K562 (cell line): ENCODE data around the gene MAP1A. TPM values are rescaled to one million over a fixed set of nuclear protein-coding genes. Genes with fewer than 3 reads are reported as not detected.
A peak's percentile ranks its signal among the peaks of the same experiment; 100 is the strongest.

Experiments
- ATAC-seq: fragments of 200-7000 bp; cut with Tn5 transposase; 3 replicates; pipeline ENCODE4 v1.9.1; 2020; ENCODE audit warnings: moderate library complexity
- BruUV-seq: library from RNA; stranded (reverse); fragments of 400-500 nt; replicated peaks from 2 replicates; lab custom pipeline; 2021; lab: Mats Ljungman, UMichigan
- CTCF ChIA-PET: fragments of 300-600 bp; formaldehyde crosslinking; extraction: SDS; loops from one replicate; lab custom pipeline; 2021; ENCODE audit warnings: low intra/inter-chr PET ratio; lab: Yijun Ruan, JAX
- POLR2A ChIA-PET: fragments of 300-600, 350-650 bp; sonication (Branson Sonifier 250); formaldehyde crosslinking; extraction: SDS; loops from one replicate; lab custom pipeline; 2021; ENCODE audit warnings: antibody characterized with exemption, inconsistent platforms; lab: Yijun Ruan, JAX
- DNase-seq, 4 experiments: peaks; one replicate each; pipeline versions ENCODE4 v3.0.0 to v3.0.0-alpha.2; 2011 to 2018; ENCODE audit warnings: low spot score in 3 of 4, mixed read lengths in 3 of 4; ENCODE audit errors: extremely low read depth in 1 of 4
- FAIRE-seq: peaks from 2 replicates; lab custom pipeline; 2011; peaks lifted over from hg19 to GRCh38; lab: Jason Lieb, UNC
- H2AFZ ChIP-seq: 2 replicates; pipeline ENCODE4 v1.6.0; 2011; ENCODE audit warnings: low read depth, low read length, control low read depth, inconsistent platforms
- H3K27ac ChIP-seq: fragments of 200-600 bp; 3 replicates; pipeline ENCODE4 v1.8.0; 2011; ENCODE audit warnings: low read depth, mild to moderate bottlenecking, control low read depth, inconsistent platforms, low read length, moderate library complexity, mixed read lengths; ENCODE audit errors: extremely low read depth
- H3K27me3 ChIP-seq, 2 experiments: fragments of 300-600 bp in 1 of 2; 2 replicates in 1 of 2; 3 replicates in 1 of 2; pipeline versions ENCODE4 v1.6.0 to v1.8.0; 2011; ENCODE audit warnings: inconsistent platforms in 2 of 2, low read length in 2 of 2, mild to moderate bottlenecking in 1 of 2, mixed read lengths in 1 of 2, moderate library complexity in 1 of 2; ENCODE audit not compliant: control insufficient read depth in 2 of 2, insufficient read depth in 2 of 2
- H3K36me3 ChIP-seq: fragments of 300-600 bp; 3 replicates; pipeline ENCODE4 v1.8.0; 2011; ENCODE audit warnings: mild to moderate bottlenecking, low read length, inconsistent platforms; ENCODE audit not compliant: control insufficient read depth, insufficient read depth
- H3K4me1 ChIP-seq, 2 experiments: fragments of 200-600 bp in 1 of 2; replicated peaks in 1 of 2; 2 replicates in 1 of 2; 3 replicates in 1 of 2; pipeline versions ENCODE4 v1.5.1 to v1.8.0; 2011; ENCODE audit warnings: inconsistent platforms in 2 of 2, low read length in 2 of 2, mild to moderate bottlenecking in 1 of 2, mixed read lengths in 1 of 2, moderate library complexity in 1 of 2; ENCODE audit not compliant: control insufficient read depth in 2 of 2, insufficient read depth in 2 of 2
- H3K4me2 ChIP-seq: 2 replicates; pipeline ENCODE4 v1.6.1; 2011; ENCODE audit warnings: low read length, control low read depth, inconsistent platforms, mixed read lengths; ENCODE audit not compliant: insufficient read depth
- H3K4me3 ChIP-seq: fragments of 200-600 bp; sonication (generic), shearing (Covaris generic); 2 replicates; pipeline ENCODE4 v1.5.1; 2016; ENCODE audit warnings: control low read depth, inconsistent platforms
- H3K79me2 ChIP-seq: fragments of 200-600 bp; 3 replicates; pipeline ENCODE4 v1.8.0; 2011; ENCODE audit warnings: low read length, inconsistent platforms; ENCODE audit not compliant: control insufficient read depth, insufficient read depth
- H3K9ac ChIP-seq, 2 experiments: 2 replicates each; pipeline versions ENCODE4 v1.6.0 to v1.6.1; 2011; ENCODE audit warnings: low read depth in 2 of 2, low read length in 2 of 2, control low read depth in 1 of 2, inconsistent platforms in 1 of 2, mild to moderate bottlenecking in 1 of 2, mixed read lengths in 1 of 2; ENCODE audit not compliant: insufficient read depth in 1 of 2
- H3K9me1 ChIP-seq: one replicate; pipeline ENCODE4 v1.6.0; 2011; ENCODE audit warnings: inconsistent platforms, mild to moderate bottlenecking, low read length, moderate library complexity; ENCODE audit not compliant: control insufficient read depth, insufficient read depth
- H3K9me3 ChIP-seq: replicated peaks from 2 replicates; pipeline ENCODE4 v1.5.1; 2011; ENCODE audit warnings: low read depth, low read length, inconsistent platforms; ENCODE audit not compliant: control insufficient read depth, insufficient read depth
- H4K20me1 ChIP-seq: replicated peaks from 2 replicates; pipeline ENCODE4 v1.6.1; 2011; ENCODE audit warnings: low read length, inconsistent platforms, mixed read lengths; ENCODE audit not compliant: control insufficient read depth, insufficient read depth
- RBFOX2 ChIP-seq: fragments of 200-400 bp; formaldehyde crosslinking; IDR thresholded peaks from 2 replicates; pipeline ENCODE4 v1.6.1; 2017; ENCODE audit warnings: low read depth, mild to moderate bottlenecking, low read length, moderate library complexity
- WGBS: fragments of 100-300 bp; shearing (Covaris generic); methylation state at CpG from one replicate; pipeline ENCODE4 v1.1.6; 2016; ENCODE audit warnings: low coverage, mixed read lengths; ENCODE audit not compliant: insufficient coverage; ENCODE audit errors: missing lambda C conversion rate; 5-methylcytosine and 5-hydroxymethylcytosine counted together
- in situ Hi-C: fragments of 300-500 bp; cut with MboI; formaldehyde crosslinking; loops from 4 replicates; pipeline ENCODE4 v1.15.0; 2018; ENCODE audit warnings: inconsistent platforms, mixed read lengths
- intact Hi-C: fragments of 100-400 bp; cut with micrococcal nuclease; formaldehyde crosslinking; loops from 2 replicates; pipeline ENCODE4 v1.14.2; 2022
- polyA plus RNA-seq, 8 experiments: library from polyadenylated mRNA; depleted of rRNA in 4 of 8; stranded (reverse) in 5 of 8; unstranded in 3 of 8; fragments of >200 nt; fragmentation: Nextera tagmentation in 2 of 8; fragmentation: Illumina TruSeq in 1 of 8; extraction: Ambion mirVana in 2 of 8; extraction: Trizol in 1 of 8; gene quantifications; 2 replicates each; pipeline versions ENCODE4 v1.2.1 to v1.2.3, GENCODE V29; 2011 to 2014; ENCODE audit warnings: inconsistent platforms in 1 of 8, missing spikeins in 1 of 8
- total RNA-seq, 7 experiments: library from RNA; depleted of rRNA in 6 of 7; stranded (reverse); fragments of >200 nt in 6 of 7; fragmentation: Illumina TruSeq in 2 of 7; extraction: Trizol in 2 of 7; gene quantifications; 2 replicates each; pipeline versions ENCODE4 v1.2.1 to v1.2.3, GENCODE V29; 2011 to 2021; ENCODE audit warnings: low replicate concordance in 1 of 7
- TF ChIP-seq, protein P1 (sequence below): sonication (generic); formaldehyde crosslinking; IDR thresholded peaks from 2 replicates; pipeline ENCODE4 v1.8.1; 2022; ENCODE audit warnings: missing genetic modification reagents

MAP1A gene
- total and polyA plus RNA-seq, 9 of the 15 experiments (the other 6 are each of a cell fraction or from before 2014, with no cell fraction given) = 2.0 to 20.3 (median 7.3) TPM

DNA sequence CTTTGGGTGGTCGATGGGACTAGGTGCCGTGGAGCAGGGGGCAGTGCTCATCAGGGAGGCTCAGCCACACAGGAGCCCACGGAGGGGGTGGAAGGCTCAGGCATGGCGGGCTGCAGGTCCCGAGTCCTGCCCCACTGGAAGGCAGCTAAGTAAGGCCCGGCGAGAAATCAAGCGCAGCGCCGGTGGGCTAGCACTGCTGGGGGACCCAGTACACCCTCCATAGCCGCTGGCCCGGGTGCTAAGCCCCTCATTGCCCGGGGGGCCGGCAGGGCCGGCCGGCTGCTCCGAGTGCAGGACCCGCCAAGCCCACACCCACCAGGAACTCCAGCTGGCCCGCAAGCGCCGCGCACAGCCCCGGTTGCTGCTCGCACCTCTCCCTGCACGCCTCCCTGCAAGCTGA is 43.5 kb upstream of the MAP1A start:
- POLR2A ChIA-PET = interaction anchor here (0.6 kb wide), 2 partner anchors 1180 to 1245 kb away, joined by 3 read pairs; no protein-coding TSS in a partner anchor
- Histone ChIP-seq H3K9me3 (no peaks in the 10 kb centered on the region), H2AFZ (no peak overlapping the region)
- peak; percentile 28; the same call in 1 of the 2 replicates for TF ChIP-seq RBFOX2
- TF ChIP-seq, protein P1, sequence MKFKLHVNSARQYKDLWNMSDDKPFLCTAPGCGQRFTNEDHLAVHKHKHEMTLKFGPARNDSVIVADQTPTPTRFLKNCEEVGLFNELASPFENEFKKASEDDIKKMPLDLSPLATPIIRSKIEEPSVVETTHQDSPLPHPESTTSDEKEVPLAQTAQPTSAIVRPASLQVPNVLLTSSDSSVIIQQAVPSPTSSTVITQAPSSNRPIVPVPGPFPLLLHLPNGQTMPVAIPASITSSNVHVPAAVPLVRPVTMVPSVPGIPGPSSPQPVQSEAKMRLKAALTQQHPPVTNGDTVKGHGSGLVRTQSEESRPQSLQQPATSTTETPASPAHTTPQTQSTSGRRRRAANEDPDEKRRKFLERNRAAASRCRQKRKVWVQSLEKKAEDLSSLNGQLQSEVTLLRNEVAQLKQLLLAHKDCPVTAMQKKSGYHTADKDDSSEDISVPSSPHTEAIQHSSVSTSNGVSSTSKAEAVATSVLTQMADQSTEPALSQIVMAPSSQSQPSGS (CRISPR knock-in tag) = no peak
- TF ChIP-seq, all 486 proteins: peak for 1
- no peak for ATAC-seq
- no TSS peak for BruUV-seq
- peaks cover 3% of the 10 kb centered on the region for H3K9me1 ChIP-seq
- no peaks in the 10 kb centered on the region for H3K79me2 ChIP-seq
- H3K4me1 ChIP-seq = peaks cover 4 to 14% of the 10 kb centered on the region in 2 experiments; a peak in 3 of 5 replicates
- no peak overlapping the region for H3K9ac ChIP-seq
- CTCF ChIA-PET = no interaction called here
- intact Hi-C loops (no loop called here), in situ Hi-C loops (no loop called here)
- H3K4me3 ChIP-seq = no peak overlapping the region
- no peak for FAIRE-seq
- WGBS = over 99% methylated on average over 18 of the region's 25 CpGs
- no peak for DNase-seq
- peaks cover 68% of the 10 kb centered on the region for H3K36me3 ChIP-seq
- H3K27ac ChIP-seq = no peak overlapping the region
- H4K20me1 ChIP-seq = no peaks in the 10 kb centered on the region; the same call in 1 of the 2 replicates
- H3K27me3 ChIP-seq = no peaks in the 10 kb centered on the region
- H3K4me2 ChIP-seq = no peak overlapping the region
